GM10266 (cell line): ENCODE results near the gene RDH13.

Experiments
- DNase-seq: peaks from one replicate; pipeline ENCODE4 v3.0.0; 2012; ENCODE audit errors: extremely low spot score
- CTCF ChIP-seq: IDR thresholded peaks from 2 replicates; pipeline ENCODE4 v1.5.1; 2012; ENCODE audit warnings: mild to moderate bottlenecking, low read depth; ENCODE audit not compliant: control insufficient read depth, insufficient read depth; ENCODE audit errors: missing control alignments

RDH13 gene

GRCh38 chr19:55095260-55096060, 32.5 kb upstream of the RDH13 start:
- no peak for DNase-seq
- TF ChIP-seq CTCF, result no peak

GRCh38 chr19:55094456-55095259, 31.7 kb upstream of the RDH13 start:
- TF ChIP-seq CTCF, result no peak
- DNase-seq, result no peak

GRCh38 chr19:55092423-55093318, 29.7 kb upstream of the RDH13 start:
- DNase-seq, result no peak
- TF ChIP-seq CTCF, result no peak

- no peak for TF ChIP-seq CTCF
- DNase-seq, result no peak
Observed at GRCh38 chr19:55091955-55092354, 29.0 kb upstream of the RDH13 start.

- DNase-seq, result no peak
- TF ChIP-seq CTCF, result no peak
Observed at GRCh38 chr19:55091126-55091910, 28.4 kb upstream of the RDH13 start.

GRCh38 chr19:55090564-55090963, 27.6 kb upstream of the RDH13 start:
- DNase-seq, result no peak
- TF ChIP-seq CTCF, result no peak
